NCI-H146 (cell line): ENCODE measurements around the gene STRN4.
A peak's percentile ranks its signal among the peaks of the same experiment; 100 is the strongest.
"Not testable (repeated sequence)": the region's sequence is repeated elsewhere in the genome, so short reads cannot be mapped to it uniquely, and the experiment has no call there.

Source experiments
- DNase-seq: peaks from one replicate; lab custom pipeline; 2025; lab: John Stamatoyannopoulos, UW

The STRN4 gene, protein sequence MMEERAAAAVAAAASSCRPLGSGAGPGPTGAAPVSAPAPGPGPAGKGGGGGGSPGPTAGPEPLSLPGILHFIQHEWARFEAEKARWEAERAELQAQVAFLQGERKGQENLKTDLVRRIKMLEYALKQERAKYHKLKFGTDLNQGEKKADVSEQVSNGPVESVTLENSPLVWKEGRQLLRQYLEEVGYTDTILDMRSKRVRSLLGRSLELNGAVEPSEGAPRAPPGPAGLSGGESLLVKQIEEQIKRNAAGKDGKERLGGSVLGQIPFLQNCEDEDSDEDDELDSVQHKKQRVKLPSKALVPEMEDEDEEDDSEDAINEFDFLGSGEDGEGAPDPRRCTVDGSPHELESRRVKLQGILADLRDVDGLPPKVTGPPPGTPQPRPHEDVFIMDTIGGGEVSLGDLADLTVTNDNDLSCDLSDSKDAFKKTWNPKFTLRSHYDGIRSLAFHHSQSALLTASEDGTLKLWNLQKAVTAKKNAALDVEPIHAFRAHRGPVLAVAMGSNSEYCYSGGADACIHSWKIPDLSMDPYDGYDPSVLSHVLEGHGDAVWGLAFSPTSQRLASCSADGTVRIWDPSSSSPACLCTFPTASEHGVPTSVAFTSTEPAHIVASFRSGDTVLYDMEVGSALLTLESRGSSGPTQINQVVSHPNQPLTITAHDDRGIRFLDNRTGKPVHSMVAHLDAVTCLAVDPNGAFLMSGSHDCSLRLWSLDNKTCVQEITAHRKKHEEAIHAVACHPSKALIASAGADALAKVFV

DNA sequence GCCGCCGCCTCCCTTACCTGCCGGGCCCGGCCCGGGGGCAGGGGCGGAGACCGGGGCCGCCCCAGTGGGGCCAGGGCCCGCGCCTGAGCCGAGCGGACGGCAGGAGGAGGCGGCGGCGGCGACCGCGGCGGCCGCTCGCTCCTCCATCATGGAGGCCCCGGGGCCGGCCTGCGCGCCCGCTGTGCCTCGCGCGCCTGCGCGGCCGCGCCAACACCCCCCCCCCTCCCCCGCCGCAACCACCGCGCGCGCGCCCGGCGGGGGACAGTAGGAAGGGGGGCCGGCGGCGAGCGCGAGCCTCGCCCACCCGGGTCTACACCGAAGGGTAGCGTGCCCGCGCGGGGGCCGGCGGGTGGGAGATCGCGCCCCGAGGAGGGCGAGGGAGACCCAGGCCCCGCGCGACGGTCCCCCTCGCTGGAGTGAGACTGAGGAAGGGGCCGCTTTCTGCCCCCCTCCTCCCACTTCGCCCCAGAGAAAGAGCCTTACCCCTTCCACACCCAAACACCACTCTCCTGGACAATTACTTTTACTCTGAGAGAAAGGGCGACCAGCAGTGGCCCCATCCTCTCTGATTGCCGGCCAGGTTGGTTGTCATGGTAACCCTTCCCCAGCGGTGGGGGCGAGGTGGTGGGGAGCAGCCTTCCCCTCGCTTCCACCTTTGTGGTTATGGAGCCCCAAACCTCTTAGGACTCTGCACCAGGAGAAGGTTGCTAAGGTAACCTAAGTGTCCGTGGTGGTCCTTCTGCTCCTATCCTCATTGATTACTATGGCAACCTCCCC, at the start of gene STRN4:
Gene STRN4 (minus strand): TSS at position 170 of the 777 bp plus-strand sequence. CDS start 20 bp downstream, at position 150.
- DNase-seq: peak; percentile 77

DNA sequence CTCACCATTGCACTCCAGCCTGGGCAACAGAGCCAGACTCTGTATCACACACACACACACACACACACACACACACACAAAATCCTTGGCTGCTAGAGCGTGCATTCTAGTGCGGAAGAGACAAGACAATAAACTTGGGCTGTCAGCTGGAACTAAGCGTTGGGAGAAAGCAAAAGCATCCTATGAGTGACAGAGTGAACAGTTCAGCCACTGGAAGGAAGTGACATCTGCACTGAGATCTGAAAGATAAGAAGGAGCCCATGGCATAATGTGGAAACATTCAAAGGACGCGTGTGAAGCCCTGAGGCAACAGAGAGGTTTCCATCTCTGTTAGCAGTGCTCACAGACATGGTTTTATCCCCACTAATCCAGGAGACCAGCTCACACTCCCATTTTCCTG, 45.7 kb upstream of the STRN4 start:
- peak; percentile 20 for DNase-seq

DNA sequence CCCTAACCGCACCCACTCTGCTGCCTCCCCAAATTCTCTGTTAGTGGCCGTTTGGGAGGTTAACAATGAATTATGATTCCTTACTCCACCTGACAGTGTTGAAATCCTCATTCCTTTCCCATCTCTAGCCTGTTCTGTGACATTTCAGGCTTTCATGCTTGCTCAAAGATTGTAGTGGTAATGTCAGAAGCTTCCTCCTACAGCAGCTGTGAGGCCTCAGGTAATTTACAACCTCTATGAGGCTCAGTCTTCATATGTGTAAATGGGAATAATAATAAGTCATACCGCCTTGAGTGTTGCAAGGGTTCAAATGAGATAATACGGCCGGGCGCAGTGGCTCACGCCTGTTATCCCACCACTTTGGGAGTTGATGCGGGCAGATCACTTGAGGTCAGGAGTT, 43.1 kb upstream of the STRN4 start:
- DNase-seq: no peak

DNA sequence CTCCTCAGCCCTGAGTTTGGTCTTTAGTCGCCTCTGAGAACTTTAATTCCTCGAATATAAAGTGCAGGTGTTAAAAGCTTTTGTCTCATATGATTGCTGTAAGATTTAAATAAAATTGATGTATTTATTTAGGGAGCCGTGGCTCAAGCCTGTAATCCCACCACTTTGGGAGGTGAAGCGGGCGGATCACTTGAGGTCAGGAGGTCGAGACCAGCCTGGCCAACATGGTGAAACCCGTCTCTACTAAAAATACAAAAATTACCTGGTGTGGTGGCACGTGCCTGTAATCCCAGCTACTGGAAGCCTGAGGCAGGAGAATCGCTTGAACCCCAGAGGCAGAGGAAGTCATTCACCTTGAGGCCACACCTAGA, 42.7 kb upstream of the STRN4 start:
- no peak for DNase-seq

DNA sequence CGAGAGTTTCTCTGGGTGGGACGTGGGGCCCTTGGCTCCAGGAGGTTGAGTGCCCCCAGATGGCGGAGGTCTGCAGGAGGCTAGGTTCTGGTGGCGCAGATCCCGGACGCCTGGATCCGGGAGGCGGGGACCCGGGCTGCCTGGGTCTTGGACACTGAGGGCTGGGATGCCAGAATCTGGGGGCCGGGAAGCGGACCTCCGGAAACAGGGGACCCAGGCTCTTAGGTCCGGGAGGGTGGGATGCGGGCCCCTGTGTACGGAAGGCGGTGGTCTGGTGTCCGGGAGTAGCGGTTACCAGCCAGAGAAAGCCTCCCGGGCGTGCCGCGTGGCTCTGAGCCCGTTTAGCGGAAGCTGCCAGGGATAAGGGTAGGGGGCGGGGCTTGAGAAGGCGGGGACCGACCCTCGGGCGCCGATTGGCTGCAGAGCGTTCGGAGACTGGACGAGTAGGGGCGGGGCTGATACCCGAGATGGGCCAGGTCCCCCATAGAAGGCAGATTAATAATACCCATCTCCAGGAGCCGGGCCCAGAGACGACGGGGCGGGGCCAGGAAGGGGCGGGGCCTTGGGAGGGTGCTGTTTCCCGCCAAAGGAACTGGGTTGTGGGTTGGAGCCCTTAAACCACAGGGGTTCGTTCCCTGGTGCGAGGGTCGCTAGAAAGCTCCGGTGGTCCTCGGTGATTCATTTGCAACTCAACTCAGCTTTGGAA, 42.2 kb upstream of the STRN4 start, which contains the start of gene SLC1A5:
Gene SLC1A5 (minus strand): TSS at position 333 of the 706 bp plus-strand sequence. CDS start 629 bp downstream, outside the sequence.
- DNase-seq: peak; percentile 96

DNA sequence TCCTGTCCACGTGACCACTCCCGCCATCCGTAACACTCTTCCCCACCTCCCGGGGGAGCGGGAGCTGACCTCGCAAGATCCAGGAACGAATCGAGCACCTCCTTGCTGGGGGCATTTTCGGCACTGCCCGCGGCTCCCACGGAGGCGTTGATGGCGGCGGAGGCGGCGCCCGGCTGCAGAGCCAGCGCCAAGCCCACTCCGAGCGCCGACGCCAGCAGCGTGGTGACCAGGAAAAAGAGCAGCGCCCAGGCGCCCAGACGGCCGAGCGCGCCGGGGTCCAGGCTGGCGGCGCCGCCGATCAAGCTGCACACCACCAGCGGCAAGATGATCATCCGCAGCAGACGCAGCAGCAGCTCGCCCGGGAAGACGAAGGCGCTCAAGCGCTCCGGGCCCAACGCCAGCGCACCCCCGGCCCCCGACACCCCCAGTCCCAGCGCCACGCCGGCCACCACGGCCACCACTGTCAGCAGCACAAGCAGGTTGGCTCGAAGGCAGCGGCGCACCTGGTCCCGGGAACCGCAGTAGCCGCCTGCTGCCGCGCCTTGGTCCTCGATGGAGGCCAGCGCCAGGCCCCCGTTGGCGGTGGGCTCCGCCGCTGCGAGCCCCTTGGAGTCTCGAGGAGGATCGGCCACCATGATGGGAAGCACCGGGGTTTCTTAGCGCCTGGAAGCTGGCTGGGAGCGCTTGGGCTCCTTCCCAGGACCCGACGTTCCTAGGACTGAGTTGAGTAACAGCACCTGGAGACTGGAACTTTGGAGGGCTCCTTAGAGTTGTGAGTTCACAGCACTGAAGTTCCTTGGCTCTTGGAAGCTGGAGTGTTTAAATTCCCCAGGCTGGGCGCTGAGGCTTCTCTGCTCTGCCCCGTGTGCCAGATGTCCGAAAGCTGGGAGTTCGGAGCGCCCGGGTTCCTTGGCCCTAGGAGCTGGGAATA, 41.3 kb upstream of the STRN4 start:
- DNase-seq: peak; percentile 65

DNA sequence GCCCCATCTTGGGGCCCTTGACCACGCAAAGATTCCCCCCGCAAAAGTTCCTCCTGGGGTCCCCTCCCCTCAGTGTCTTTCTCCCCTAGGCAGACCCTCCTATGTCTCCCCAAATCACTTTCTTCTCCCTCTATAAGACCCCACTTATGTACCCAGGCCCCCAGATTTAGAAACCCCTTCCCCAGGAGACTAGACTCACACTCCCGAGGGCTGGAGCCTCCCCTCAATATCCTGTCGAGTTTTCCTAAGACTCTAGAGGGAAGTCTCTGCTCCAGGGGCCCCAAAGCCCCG, 40.7 kb upstream of the STRN4 start:
- DNase-seq: no peak

DNA sequence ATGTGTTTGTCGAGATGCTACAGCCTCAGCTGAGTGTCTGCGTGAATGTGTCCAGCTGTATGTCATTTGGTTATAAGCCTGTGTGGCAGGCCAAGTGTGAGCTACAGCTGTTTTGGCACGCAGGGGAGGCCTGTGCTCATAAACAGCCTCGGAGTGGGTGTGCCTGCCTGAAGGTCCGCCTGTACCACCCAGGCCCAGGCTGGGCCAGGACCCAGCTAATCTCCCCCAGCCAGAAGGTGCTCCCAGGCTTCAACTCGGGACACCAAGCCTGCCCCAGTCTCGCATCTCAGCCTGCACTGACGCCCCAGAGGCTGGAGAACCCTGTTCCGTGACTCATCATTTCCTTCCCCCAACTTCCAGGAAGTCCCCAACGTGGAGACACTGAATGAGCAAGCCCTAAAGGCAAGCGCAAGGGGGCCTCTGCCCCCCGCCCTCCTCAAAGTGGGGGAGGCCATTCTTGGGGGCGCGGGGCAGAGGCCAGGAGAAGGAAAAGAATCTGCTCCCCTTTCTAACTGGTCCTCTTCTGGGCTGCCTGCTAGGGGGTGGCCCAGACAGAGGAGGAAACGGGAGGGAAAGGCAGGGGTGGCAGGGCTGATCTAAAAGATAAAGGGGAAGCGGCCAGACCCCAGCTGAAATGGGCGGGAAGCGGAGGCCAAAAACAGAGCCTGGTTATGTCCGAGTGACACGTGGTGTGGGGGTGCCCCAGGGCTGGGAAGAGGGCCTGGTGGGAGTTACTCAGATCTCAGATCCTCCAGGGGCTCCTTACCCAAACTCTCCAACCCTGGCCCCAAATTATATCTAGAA, 40.2 kb upstream of the STRN4 start:
- DNase-seq: no peak

DNA sequence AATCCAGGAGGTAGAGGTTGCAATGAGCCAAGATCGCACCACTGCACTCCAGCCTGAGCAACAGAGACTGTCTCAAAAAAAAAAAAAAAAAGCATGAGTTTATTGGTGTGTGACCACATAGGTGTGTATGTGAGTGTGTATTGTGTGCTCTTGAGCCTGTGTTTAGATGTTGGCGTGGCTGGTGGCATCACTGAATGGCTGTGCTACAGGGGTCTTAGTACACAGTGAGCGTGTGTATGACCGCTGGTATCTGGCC, 39.7 kb upstream of the STRN4 start:
- no peak for DNase-seq

DNA sequence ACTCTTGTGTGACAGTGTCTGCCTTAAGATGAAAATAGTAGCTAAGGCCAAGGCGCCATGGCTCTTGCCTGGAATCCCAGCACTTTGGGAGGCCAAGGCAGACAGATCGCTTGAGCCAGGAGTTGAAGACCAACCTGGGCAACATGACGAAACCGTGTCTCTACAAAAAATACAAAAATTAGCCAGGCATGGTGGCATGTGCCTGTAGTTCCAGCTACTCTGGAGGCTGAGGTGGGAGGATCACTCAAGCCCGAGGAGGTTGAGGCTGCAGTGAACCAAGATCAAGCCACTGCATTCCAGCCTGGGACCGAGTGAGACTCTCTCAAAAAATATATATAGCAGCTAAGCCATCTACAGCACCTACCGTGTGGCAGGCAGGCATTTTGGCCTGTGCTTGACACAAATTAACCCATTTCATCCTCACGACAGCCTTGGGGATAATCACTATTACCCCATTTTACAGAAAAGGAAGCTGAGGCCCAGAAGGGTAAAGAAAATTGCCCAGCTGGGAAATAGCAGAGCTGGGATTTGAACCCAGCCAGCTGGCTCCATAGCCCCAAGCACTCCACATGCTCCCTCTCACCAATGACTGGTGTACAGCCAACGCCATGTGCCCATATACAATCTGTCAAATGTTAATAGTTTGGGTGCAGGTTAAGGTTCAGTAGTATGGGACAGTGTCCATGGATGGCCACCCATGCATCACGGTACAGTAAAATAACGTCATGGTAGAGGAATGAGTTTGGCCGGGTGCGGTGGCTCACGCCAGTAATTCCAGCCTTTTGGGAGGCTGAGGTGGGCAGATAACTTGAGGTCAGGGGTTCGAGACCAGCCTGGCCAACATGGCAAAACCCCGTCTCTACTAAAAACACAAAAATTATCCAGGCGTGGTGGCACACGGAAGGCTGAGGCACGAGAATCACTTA, 39.1 kb upstream of the STRN4 start:
- DNase-seq: no peak

DNA sequence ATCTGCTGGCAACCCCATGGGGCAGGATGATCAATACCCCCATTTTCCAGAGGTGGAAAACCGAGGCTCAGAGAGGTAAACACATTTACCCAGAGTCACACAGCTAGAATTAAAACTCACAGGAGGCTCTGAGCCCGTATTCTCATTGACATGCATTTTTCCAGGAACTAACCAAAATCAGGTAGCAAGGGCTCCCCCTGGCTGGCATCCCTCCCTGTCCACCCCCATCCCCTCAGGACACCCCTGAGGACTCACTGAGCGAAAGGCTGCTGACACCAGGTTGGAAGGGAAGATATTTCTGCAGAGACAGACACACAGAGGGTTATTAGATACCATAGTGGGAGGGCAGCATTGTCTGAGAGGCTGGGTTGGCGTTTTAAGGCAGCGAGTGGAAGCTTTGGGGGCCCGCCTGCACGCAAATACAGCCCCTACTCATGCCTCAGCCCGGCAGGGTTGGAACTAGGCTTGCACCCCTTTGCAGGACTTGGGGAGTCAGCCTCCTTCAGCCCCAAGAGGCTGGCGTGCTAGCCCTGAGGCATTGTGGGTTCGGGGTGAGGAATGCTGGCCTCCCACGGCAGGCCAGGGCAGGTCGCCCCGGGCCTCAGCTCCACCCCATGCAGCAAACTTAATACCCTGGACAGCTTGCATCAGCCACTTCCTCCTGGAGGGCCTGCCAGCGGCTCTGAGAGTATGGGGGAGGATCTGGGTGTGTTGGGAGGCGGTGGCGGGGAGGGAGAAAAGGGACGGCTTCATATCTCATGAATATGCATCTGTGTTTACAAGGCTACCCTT, 38.2 kb upstream of the STRN4 start:
- no peak for DNase-seq

DNA sequence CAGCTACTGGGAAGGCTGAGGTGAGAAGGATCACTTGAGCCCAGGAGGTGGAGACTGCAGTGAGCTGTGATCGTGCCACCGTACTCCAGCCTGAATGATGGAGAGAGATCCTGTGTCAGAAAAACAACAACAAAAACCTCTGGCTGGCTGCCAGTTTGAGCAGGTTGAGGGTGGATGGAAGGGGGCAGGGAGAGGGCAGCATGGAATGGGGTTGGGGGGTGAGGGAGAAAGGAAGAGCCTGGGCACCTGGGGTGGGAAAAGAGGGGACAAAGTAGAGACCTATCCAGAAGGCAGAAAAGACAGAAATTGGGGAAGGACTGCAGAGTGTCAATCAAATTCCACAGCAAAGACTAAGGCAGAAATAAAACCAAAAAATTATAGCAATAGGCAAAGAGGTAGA, 37.4 kb upstream of the STRN4 start:
- DNase-seq: no peak

DNA sequence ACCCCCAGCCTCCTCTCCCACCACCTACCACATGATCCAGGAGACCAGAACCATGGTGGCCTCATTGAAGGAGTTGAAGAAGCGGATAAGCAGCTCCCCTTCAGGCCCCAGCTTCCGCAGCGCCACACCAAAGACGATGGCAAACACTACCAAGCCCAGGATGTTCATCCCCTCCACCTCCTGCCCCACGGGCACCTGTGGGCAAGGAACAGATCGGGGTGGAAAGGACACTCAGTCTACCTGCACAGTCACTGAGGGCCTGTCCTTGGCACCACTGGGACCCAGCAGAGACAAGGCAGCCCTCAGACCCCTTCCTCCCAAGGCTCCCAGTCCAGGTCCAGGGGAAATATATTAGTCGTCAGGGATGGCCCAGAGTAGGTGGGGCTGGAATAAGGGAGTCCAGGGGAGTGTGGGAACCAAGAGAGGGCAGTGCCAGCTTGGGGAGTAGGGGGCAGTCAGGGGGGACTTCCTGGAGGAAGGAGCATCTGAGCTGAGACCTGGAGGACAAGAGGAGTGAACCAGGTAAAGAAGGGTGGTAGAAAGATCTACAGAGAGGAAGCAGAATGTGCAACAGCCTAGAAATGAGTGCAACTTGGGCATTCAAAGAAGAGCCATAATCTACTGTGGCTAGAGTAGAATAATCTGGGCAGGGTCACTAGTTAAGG, 36.2 kb upstream of the STRN4 start:
- DNase-seq: no peak

DNA sequence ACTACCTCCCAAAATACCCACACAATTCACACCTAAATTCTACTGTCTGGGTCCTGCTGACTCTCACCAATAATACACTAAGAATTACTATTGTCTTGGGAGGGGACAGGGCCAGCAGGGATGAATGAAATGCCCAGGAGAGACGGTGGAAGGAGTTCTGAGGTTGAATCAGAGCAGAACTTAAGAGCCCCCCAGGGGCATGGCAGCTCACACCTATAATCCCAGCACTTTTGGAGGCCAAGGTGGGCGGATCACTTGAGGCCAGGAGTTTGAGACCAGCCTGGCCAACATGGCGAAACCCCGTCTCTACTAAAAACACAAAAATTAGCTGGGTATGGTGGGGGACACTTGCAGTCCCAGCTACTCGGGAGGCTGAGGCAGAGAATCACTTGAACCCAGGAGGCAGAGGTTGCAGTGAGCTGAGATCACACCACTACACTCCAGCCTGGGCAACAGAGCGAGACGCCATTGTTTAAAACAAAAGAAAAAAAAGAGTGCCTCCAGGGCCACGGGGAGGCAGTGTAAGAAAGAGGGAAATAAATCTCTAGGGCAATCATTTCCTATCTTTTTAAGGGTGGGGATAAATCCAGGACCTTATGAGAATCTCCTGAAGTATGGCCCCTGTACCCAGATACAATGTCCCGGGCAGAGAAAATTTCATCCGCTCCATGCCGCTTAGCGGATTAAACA, 31.9 kb upstream of the STRN4 start:
- not testable (repeated sequence) for DNase-seq

DNA sequence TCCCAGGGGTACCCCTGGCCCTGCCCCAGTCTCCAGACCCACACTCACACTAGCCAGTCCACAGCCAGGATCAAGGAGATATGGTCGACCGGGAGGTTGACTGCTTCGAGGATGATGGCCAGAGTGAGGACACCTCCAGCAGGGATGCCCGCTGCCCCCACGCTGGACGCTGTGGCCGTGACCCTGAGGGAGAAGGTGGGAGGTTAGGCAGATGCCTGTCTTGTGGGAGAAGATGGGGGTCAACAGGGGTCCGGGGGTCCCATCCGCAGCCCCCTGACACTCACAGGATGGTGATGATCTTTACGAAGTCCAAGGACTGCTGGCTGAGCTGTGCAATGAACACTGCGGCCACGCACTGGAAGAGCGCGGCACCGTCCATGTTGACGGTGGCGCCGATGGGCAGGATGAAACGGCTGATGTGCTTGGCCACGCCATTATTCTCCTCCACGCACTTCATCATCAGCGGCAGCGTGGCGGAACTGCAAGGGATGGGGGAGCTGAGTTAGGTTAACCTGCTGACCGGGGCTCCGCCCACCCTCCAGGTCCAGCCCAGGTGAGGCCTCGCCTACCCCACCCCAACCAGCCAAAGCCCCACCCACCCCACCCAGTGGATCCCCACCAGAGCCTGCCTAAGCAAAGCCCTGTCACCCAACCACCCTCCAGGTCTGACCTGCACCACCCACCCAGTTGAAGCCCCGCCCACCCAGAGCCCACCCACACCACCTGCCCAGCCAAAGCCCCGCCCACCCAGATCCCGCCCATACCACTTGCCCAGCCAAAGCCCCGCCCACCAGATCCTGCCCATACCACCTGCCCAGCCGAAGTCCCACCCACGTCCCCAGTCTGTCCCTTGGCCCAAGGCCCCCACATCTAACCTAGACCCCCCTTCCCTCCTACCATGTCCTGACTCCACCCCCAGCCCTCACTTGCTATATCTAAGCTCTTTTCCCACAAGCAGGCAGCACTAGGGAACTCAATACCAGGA, 31.0 kb upstream of the STRN4 start:
- no peak for DNase-seq

DNA sequence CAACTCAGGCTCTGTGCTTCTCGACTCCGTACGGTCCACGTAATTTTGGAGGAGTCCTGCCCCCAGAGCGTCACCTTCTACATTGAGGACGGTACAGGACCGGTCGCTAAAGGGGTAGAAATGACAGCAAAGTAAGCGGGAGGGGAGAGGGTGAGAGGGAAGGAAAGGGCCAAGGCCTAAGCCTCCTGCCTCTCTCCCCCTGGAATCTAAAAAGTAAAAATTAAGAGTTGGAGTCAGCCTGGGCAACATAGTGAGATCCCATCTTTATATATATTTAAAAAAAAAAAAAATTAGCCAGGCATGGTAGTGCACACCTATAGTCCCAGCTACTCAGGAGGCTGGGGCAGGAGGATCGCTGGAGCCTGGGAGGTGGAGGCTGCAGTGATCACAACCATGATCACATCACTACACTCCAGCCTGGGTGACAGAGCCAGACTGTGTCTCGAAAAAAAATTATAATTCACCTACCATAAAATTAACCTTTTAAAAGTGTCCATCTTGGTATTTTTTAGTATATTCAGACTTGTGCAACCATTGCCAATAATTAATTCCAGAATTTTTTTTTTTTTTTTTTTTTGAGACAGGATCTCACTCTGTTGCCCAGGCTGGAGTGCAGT, 29.5 kb upstream of the STRN4 start:
- no peak for DNase-seq
